HCT116 (cell line): ENCODE results near the gene CEACAM1. TPM values are rescaled to one million over a fixed set of nuclear protein-coding genes. Genes with fewer than 3 reads are reported as not detected.

Experiments used
- ATAC-seq: fragments of 200-7000 bp; cut with Tn5 transposase; 2 replicates; pipeline ENCODE4 v1.9.1; 2020; ENCODE audit warnings: mild to moderate bottlenecking, moderate library complexity
- BruUV-seq: library from RNA; stranded (reverse); fragments of 400-500 nt; replicated peaks from 2 replicates; lab custom pipeline; 2021; lab: Mats Ljungman, UMichigan
- CTCF ChIA-PET: fragments of 300-600 bp; sonication (Branson Sonifier 250); formaldehyde crosslinking; loops from one replicate; lab custom pipeline; 2021; ENCODE audit warnings: antibody characterized with exemption; lab: Charles Lee
- POLR2A ChIA-PET: fragments of 300-600, 350-600 bp; sonication (Branson Sonifier 250); formaldehyde crosslinking; loops from one replicate; lab custom pipeline; 2021; ENCODE audit warnings: antibody characterized with exemption; lab: Charles Lee
- RAD21 ChIA-PET, 2 experiments: fragments of 300-600 bp; sonication (Branson Sonifier 250); formaldehyde crosslinking; loops; one replicate each; lab custom pipeline; 2023; ENCODE audit warnings: low total read pairs in 2 of 2; ENCODE audit not compliant: uncharacterized antibody in 2 of 2, unreplicated experiment in 2 of 2, low non-redundant PET in 1 of 2; lab: Charles Lee
- DNase-seq: peaks from one replicate; pipeline ENCODE4 v3.0.0-alpha.2; 2010; ENCODE audit warnings: low read depth, low spot score
- H2AFZ ChIP-seq: fragments of 200-600 bp; shearing (Covaris generic), sonication (generic); 2 replicates; pipeline ENCODE4 v1.6.1; 2017; ENCODE audit warnings: low read depth, mixed run types, mixed read lengths, antibody characterized with exemption, low read length; ENCODE audit not compliant: poor library complexity, severe bottlenecking
- H3K27ac ChIP-seq: 2 replicates; pipeline ENCODE4 v1.5.1; 2012; ENCODE audit warnings: low read depth, low read length
- H3K27me3 ChIP-seq: fragments of 200-600 bp; sonication (generic); 2 replicates; pipeline ENCODE4 v1.6.1; 2016; ENCODE audit warnings: mixed run types, low read length, mixed read lengths; ENCODE audit not compliant: insufficient read depth
- H3K36me3 ChIP-seq, 2 experiments: fragments of 200-500 bp in 1 of 2; fragments of 200-600 bp in 1 of 2; sonication (Bioruptor generic) in 1 of 2; sonication (generic) in 1 of 2; 2 replicates each; pipeline versions ENCODE4 v1.5.1 to v1.6.1; 2014 to 2016; ENCODE audit warnings: low read length in 2 of 2, inconsistent platforms in 1 of 2, mixed read lengths in 1 of 2, mixed run types in 1 of 2; ENCODE audit not compliant: insufficient read depth in 2 of 2, control insufficient read depth in 1 of 2
- H3K4me1 ChIP-seq, 2 experiments: fragments of 200-600 bp in 1 of 2; sonication (generic) in 1 of 2; 2 replicates each; pipeline versions ENCODE4 v1.5.1 to v1.6.1; 2012 to 2017; ENCODE audit warnings: low read length in 2 of 2, inconsistent platforms in 1 of 2, mild to moderate bottlenecking in 1 of 2, mixed read lengths in 1 of 2, mixed run types in 1 of 2, moderate library complexity in 1 of 2; ENCODE audit not compliant: insufficient read depth in 2 of 2, control insufficient read depth in 1 of 2
- H3K4me2 ChIP-seq: fragments of 200-600 bp; sonication (generic); 2 replicates; pipeline ENCODE4 v1.6.1; 2017; ENCODE audit warnings: mixed run types, low read length, mixed read lengths
- H3K4me3 ChIP-seq, 2 experiments: fragments of 200-600 bp in 1 of 2; sonication (generic) in 1 of 2; replicated peaks in 1 of 2; 2 replicates each; pipeline ENCODE4 v1.5.1; 2011 to 2016; ENCODE audit warnings: low read length in 2 of 2, control low read depth in 1 of 2, low read depth in 1 of 2, mild to moderate bottlenecking in 1 of 2, mixed read lengths in 1 of 2, mixed run types in 1 of 2
- H3K79me2 ChIP-seq: fragments of 200-600 bp; sonication (generic); 2 replicates; pipeline ENCODE4 v1.6.1; 2017; ENCODE audit warnings: mild to moderate bottlenecking, mixed run types, low read length, moderate library complexity, mixed read lengths; ENCODE audit not compliant: insufficient read depth
- H3K9ac ChIP-seq: fragments of 200-600 bp; sonication (generic); 2 replicates; pipeline ENCODE4 v1.6.1; 2016; ENCODE audit warnings: low read length, mixed read lengths
- H3K9me2 ChIP-seq: fragments of 200-600 bp; sonication (generic), shearing (Covaris generic); 2 replicates; pipeline ENCODE4 v1.6.1; 2017; ENCODE audit warnings: mixed run types, mild to moderate bottlenecking, moderate library complexity; ENCODE audit not compliant: insufficient read depth
- H3K9me3 ChIP-seq, 2 experiments: fragments of 200-500 bp in 1 of 2; fragments of 200-600 bp in 1 of 2; sonication (Bioruptor generic) in 1 of 2; sonication (generic) in 1 of 2; 2 replicates each; pipeline ENCODE4 v1.6.1; 2014 to 2017; ENCODE audit warnings: low read length in 2 of 2, mixed read lengths in 2 of 2, inconsistent platforms in 1 of 2, low read depth in 1 of 2, mild to moderate bottlenecking in 1 of 2, mixed run types in 1 of 2, moderate library complexity in 1 of 2; ENCODE audit not compliant: control insufficient read depth in 1 of 2, insufficient read depth in 1 of 2
- H4K20me1 ChIP-seq: fragments of 200-600 bp; sonication (generic), shearing (Covaris generic); 2 replicates; pipeline ENCODE4 v1.6.1; 2017; ENCODE audit warnings: mixed run types, mild to moderate bottlenecking, moderate library complexity; ENCODE audit not compliant: insufficient read depth
- ATF3 ChIP-seq: IDR thresholded peaks from 2 replicates; pipeline ENCODE4 v1.6.1; 2012
- CBX3 ChIP-seq: IDR thresholded peaks from 2 replicates; pipeline ENCODE4 v1.6.1; 2012; ENCODE audit warnings: low read depth
- CEBPB ChIP-seq: IDR thresholded peaks from 2 replicates; pipeline ENCODE4 v1.6.1; 2012; ENCODE audit warnings: low read depth
- CTCF ChIP-seq, 3 experiments: fragments of 200-600 bp in 1 of 3; sonication (generic) in 1 of 3; IDR thresholded peaks in 2 of 3; conservative IDR thresholded peaks in 1 of 3; 2 replicates each; pipeline ENCODE4 v1.5.1; 2012 to 2017; ENCODE audit warnings: low read depth in 2 of 3, low read length in 2 of 3, antibody characterized with exemption in 1 of 3, borderline replicate concordance in 1 of 3, control low read depth in 1 of 3, mild to moderate bottlenecking in 1 of 3, mixed read lengths in 1 of 3, mixed run types in 1 of 3, moderate library complexity in 1 of 3; ENCODE audit not compliant: insufficient read depth in 1 of 3
- EGR1 ChIP-seq: IDR thresholded peaks from 2 replicates; pipeline ENCODE4 v1.6.1; 2012; ENCODE audit warnings: low read depth
- EZH2 ChIP-seq: fragments of 200-600 bp; sonication (generic); IDR thresholded peaks from 2 replicates; pipeline ENCODE4 v1.6.1; 2017; ENCODE audit warnings: antibody characterized with exemption, mixed run types
- MAX ChIP-seq: IDR thresholded peaks from 2 replicates; pipeline ENCODE4 v1.6.1; 2012
- RAD21 ChIP-seq: IDR thresholded peaks from 2 replicates; pipeline ENCODE4 v1.6.1; 2012; ENCODE audit warnings: low read depth, mild to moderate bottlenecking
- REST ChIP-seq: IDR thresholded peaks from 2 replicates; pipeline ENCODE4 v1.6.1; 2012; ENCODE audit warnings: low read depth
- SIN3A ChIP-seq: IDR thresholded peaks from 2 replicates; pipeline ENCODE4 v1.6.1; 2012; ENCODE audit warnings: low read depth
- SP1 ChIP-seq: IDR thresholded peaks from 2 replicates; pipeline ENCODE4 v1.6.1; 2012; ENCODE audit warnings: low read depth
- SRF ChIP-seq: IDR thresholded peaks from 2 replicates; pipeline ENCODE4 v1.6.1; 2012; ENCODE audit warnings: low read depth
- TCF7L2 ChIP-seq: IDR thresholded peaks from 2 replicates; pipeline ENCODE4 v1.7.0; 2011; ENCODE audit warnings: borderline replicate concordance, inconsistent platforms; ENCODE audit not compliant: insufficient read depth, insufficient read length; ENCODE audit errors: extremely low read depth
- YY1 ChIP-seq: IDR thresholded peaks from 2 replicates; pipeline ENCODE4 v1.6.1; 2011; ENCODE audit warnings: low read length, low read depth, moderate library complexity, mild to moderate bottlenecking; ENCODE audit not compliant: insufficient replicate concordance; ENCODE audit errors: extremely low read depth
- ZBTB33 ChIP-seq: IDR thresholded peaks from 2 replicates; pipeline ENCODE4 v1.6.1; 2011; ENCODE audit warnings: mild to moderate bottlenecking, low read length, moderate library complexity; ENCODE audit not compliant: insufficient replicate concordance; ENCODE audit errors: extremely low read depth
- ZFX ChIP-seq: fragments of 450-650 bp; IDR thresholded peaks from 2 replicates; pipeline ENCODE4 v1.6.1; 2017
- ZNF274 ChIP-seq: fragments of 200-500 bp; sonication (Bioruptor generic); IDR thresholded peaks from 2 replicates; pipeline ENCODE4 v1.6.1; 2014; ENCODE audit warnings: mild to moderate bottlenecking, low read depth, low read length, inconsistent platforms
- intact Hi-C: fragments of 100-400 bp; cut with micrococcal nuclease; formaldehyde crosslinking; loops from 2 replicates; pipeline ENCODE4 v1.10.0; 2022
- total RNA-seq: library from RNA; stranded (reverse); gene quantifications from one replicate; pipeline ENCODE4 v1.2.1, GENCODE V29; 2021; ENCODE audit not compliant: unreplicated experiment

The CEACAM1 gene
- total RNA-seq, 1 experiment from 2014 or later: 1.2 TPM

GRCh38 chr19:42577016-42577415 lies 48.7 kb upstream of the CEACAM1 start:
- Histone ChIP-seq H2AFZ (no peak overlapping the region), H3K9ac (no peak overlapping the region), H3K36me3 (no peaks in the 10 kb centered on the region), H3K9me3 (no peaks in the 10 kb centered on the region), H4K20me1 (no peaks in the 10 kb centered on the region), H3K27ac (no peak overlapping the region), H3K4me3 (no peak overlapping the region), H3K79me2 (no peaks in the 10 kb centered on the region), H3K9me2 (no peaks in the 10 kb centered on the region), H3K27me3 (peaks cover 15% of the 10 kb centered on the region), H3K4me1 (no peaks in the 10 kb centered on the region), H3K4me2 (no peak overlapping the region)
- DNase-seq (no peak), ATAC-seq (no peak)
- CTCF ChIA-PET: interaction anchor here (1.4 kb wide), 1 partner anchor 11 kb away, joined by 5 read pairs; no protein-coding TSS in a partner anchor
- no peak for TF ChIP-seq SRF
- TF ChIP-seq YY1: no peak
- TF ChIP-seq ZNF274: no peak
- no peak for TF ChIP-seq ZFX
- TF ChIP-seq TCF7L2: no peak
- no peak for TF ChIP-seq ATF3
- TF ChIP-seq SP1: no peak
- TF ChIP-seq REST: no peak
- no peak for TF ChIP-seq ZBTB33
- no peak for TF ChIP-seq RAD21
- no peak for TF ChIP-seq SIN3A
- TF ChIP-seq CTCF (IDR thresholded peaks at IDR 0.05 in 2 of 3, conservative IDR thresholded peaks at IDR 0.05 in 1 of 3; ENCODE audit: borderline replicate concordance in 1 of 3, insufficient read depth in 1 of 3, low read depth in 2 of 3, low read length in 2 of 3): no peak
- no peak for TF ChIP-seq EGR1
- no peak for TF ChIP-seq CBX3
- no peak for TF ChIP-seq CEBPB
- TF ChIP-seq EZH2: no peak
- no peak for TF ChIP-seq MAX
- POLR2A ChIA-PET: no interaction called here
- RAD21 ChIA-PET: no interaction called here
- no TSS peak for BruUV-seq
- intact Hi-C loops: no loop called here
